ENCODE measurements around the gene TP53I11.

Gene TP53I11, protein sequence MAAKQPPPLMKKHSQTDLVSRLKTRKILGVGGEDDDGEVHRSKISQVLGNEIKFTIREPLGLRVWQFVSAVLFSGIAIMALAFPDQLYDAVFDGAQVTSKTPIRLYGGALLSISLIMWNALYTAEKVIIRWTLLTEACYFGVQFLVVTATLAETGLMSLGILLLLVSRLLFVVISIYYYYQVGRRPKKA

GRCh38 chr11:44950625-44951476, at the start of gene TP53I11:
TSS of gene TP53I11 (minus strand) at chr11:44950883. CDS start at chr11:44938335, 12,548 bp downstream.
- H3K27ac ChIP-seq, result peak within 1 kb of the TSS; percentile 93
- ChIA-PET POLR2A (ENCODE audit: low non-redundant PET) (no interaction called here), CTCF (interaction anchor here (0.6 to 0.7 kb wide), 5 partner anchors 66 to 670 kb away, joined by 3 to 7 read pairs (median 4); no protein-coding TSS in a partner anchor)
- peak; percentile 41 for DNase-seq (ENCODE audit: low spot score)
- TF ChIP-seq, protein P1, sequence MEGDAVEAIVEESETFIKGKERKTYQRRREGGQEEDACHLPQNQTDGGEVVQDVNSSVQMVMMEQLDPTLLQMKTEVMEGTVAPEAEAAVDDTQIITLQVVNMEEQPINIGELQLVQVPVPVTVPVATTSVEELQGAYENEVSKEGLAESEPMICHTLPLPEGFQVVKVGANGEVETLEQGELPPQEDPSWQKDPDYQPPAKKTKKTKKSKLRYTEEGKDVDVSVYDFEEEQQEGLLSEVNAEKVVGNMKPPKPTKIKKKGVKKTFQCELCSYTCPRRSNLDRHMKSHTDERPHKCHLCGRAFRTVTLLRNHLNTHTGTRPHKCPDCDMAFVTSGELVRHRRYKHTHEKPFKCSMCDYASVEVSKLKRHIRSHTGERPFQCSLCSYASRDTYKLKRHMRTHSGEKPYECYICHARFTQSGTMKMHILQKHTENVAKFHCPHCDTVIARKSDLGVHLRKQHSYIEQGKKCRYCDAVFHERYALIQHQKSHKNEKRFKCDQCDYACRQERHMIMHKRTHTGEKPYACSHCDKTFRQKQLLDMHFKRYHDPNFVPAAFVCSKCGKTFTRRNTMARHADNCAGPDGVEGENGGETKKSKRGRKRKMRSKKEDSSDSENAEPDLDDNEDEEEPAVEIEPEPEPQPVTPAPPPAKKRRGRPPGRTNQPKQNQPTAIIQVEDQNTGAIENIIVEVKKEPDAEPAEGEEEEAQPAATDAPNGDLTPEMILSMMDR (conservative IDR thresholded peaks at IDR 0.05; ENCODE audit: low read depth), result peak; percentile 83

DNA sequence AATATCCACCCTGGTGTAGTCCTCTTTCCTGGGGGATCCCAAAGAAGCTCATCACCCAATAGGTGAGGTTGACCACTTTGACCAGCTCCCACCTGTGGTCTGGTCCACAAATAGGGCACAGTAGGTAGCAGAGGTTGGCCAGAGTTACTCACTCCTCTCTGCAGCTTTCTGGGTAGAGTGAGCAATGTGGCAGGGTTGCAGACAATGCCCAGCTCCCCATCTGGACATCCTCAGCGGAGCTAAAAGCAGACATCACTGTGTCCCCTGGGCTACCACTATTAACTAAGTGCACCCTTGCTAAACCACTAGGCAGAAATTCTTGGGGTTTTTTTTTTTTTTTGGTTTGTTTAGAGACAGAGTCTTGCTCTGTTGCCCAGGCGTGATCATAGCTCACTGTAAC, 48.4 kb upstream of the TP53I11 start:
- TF ChIP-seq, protein P1 (conservative IDR thresholded peaks at IDR 0.05; ENCODE audit: low read depth), result no peak
- DNase-seq (ENCODE audit: low spot score), result no peak
- POLR2A ChIA-PET (ENCODE audit: low non-redundant PET), result no interaction called here
- H3K27ac ChIP-seq, result no peak overlapping the region
- CTCF ChIA-PET, result interaction anchor here (1.0 kb wide), 1 partner anchor 62 kb away, joined by 5 read pairs; no protein-coding TSS in a partner anchor

DNA sequence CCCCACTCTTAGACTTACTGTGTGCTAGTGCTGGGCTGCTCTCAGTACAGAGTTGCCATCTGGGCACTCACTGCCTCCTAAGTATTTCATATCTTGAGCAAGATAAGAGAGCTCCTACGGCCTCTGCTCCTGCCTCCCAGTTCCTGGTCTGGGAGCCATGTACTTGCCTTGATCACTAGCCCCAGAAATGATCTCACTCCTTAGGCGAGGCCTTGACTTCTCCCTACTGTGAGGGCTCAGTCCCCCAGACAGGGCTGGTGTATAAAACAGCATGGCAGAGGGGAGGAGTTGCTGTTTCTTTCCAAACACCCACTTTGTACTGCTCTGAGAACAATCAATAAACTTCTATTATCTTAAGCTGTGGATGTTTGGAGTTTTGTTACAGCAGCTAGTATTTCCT, 47.4 kb upstream of the TP53I11 start:
- CTCF ChIA-PET, result no interaction called here
- DNase-seq (ENCODE audit: low spot score), result no peak
- TF ChIP-seq, protein P1 (conservative IDR thresholded peaks at IDR 0.05; ENCODE audit: low read depth), result no peak
- H3K27ac ChIP-seq, result no peak overlapping the region
- POLR2A ChIA-PET (ENCODE audit: low non-redundant PET), result no interaction called here

- H3K27ac ChIP-seq, result no peak overlapping the region
- ChIA-PET POLR2A (ENCODE audit: low non-redundant PET) (no interaction called here), CTCF (no interaction called here)
- TF ChIP-seq, protein P1 (conservative IDR thresholded peaks at IDR 0.05; ENCODE audit: low read depth), result no peak
- no peak for DNase-seq (ENCODE audit: low spot score)
Observed at GRCh38 chr11:44997566-44997965, 46.9 kb upstream of the TP53I11 start.

GRCh38 chr11:44994753-44995152, 44.1 kb upstream of the TP53I11 start:
- TF ChIP-seq, protein P1 (conservative IDR thresholded peaks at IDR 0.05; ENCODE audit: low read depth), result no peak
- ChIA-PET CTCF (interaction anchor here (0.7 kb wide), 1 partner anchor 67 kb away, joined by 4 read pairs; no protein-coding TSS in a partner anchor), POLR2A (ENCODE audit: low non-redundant PET) (no interaction called here)
- peak overlapping the region; percentile 50; the same call in 1 of the 2 replicates for H3K27ac ChIP-seq
- no peak for DNase-seq (ENCODE audit: low spot score)

GRCh38 chr11:44993971-44994704, 43.5 kb upstream of the TP53I11 start:
- TF ChIP-seq, protein P1 (conservative IDR thresholded peaks at IDR 0.05; ENCODE audit: low read depth), result no peak
- no peak for DNase-seq (ENCODE audit: low spot score)
- CTCF ChIA-PET, result interaction anchor here (0.7 kb wide), 1 partner anchor 67 kb away, joined by 4 read pairs; no protein-coding TSS in a partner anchor
- peak overlapping the region; percentile 50 for H3K27ac ChIP-seq
- POLR2A ChIA-PET (ENCODE audit: low non-redundant PET), result no interaction called here
